Lower leg skin (tissue), 3 donors: ENCODE results near the gene SULT1E1.

Source experiments
- CTCF ChIP-seq, 3 donors: fragments of 450-650 bp; IDR thresholded peaks; one replicate each; pipeline ENCODE4 v1.5.1; 2016; ENCODE audit warnings: antibody characterized with exemption in 3 of 3, mild to moderate bottlenecking in 3 of 3, moderate library complexity in 2 of 3
- POLR2A ChIP-seq, 2 donors: fragments of 450-650 bp; IDR thresholded peaks; one replicate each; pipeline ENCODE4 v1.6.1; 2016 to 2017; ENCODE audit warnings: antibody characterized with exemption in 2 of 2, mild to moderate bottlenecking in 1 of 2, moderate library complexity in 1 of 2

- no peak for TF ChIP-seq CTCF (IDR thresholded peaks at IDR 0.05)
- no peak for TF ChIP-seq POLR2A (IDR thresholded peaks at IDR 0.05)
Observed at GRCh38 chr4:69882150-69882549, 22.2 kb upstream of the SULT1E1 start.
